Measurements from ENCODE around the gene CHRM2. TPM values are rescaled to one million over a fixed set of nuclear protein-coding genes. Genes with fewer than 3 reads are reported as not detected.

Gene CHRM2
- total and polyA plus RNA-seq, 2 experiments from 2014 or later: 0.21 to 0.35 TPM

GRCh38 chr7:136940917-136941316, 72.5 kb downstream of the CHRM2 start:
- no peak for TF ChIP-seq CREB1 (CRISPR knock-in tag; IDR thresholded peaks at IDR 0.05; ENCODE audit: low read depth)
- no peak for TF ChIP-seq STAT1 (IDR thresholded peaks at IDR 0.05; ENCODE audit: unreplicated experiment)
- no peak for TF ChIP-seq JUNB (IDR thresholded peaks at IDR 0.05; ENCODE audit: unreplicated experiment)
- TF ChIP-seq REST (IDR thresholded peaks at IDR 0.05; ENCODE audit: unreplicated experiment): no peak
- TF ChIP-seq EZH2 (IDR thresholded peaks at IDR 0.05; ENCODE audit: low read depth, unreplicated experiment): no peak
- no peak for TF ChIP-seq ZNF331 (CRISPR knock-in tag; IDR thresholded peaks at IDR 0.05; ENCODE audit: low read depth)
- TF ChIP-seq, protein P1, sequence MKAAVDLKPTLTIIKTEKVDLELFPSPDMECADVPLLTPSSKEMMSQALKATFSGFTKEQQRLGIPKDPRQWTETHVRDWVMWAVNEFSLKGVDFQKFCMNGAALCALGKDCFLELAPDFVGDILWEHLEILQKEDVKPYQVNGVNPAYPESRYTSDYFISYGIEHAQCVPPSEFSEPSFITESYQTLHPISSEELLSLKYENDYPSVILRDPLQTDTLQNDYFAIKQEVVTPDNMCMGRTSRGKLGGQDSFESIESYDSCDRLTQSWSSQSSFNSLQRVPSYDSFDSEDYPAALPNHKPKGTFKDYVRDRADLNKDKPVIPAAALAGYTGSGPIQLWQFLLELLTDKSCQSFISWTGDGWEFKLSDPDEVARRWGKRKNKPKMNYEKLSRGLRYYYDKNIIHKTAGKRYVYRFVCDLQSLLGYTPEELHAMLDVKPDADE (IDR thresholded peaks at IDR 0.05): no peak
- TF ChIP-seq POLR2AphosphoS5 (IDR thresholded peaks at IDR 0.05; ENCODE audit: low read depth): no peak
- TF ChIP-seq ZNF114 (CRISPR knock-in tag; IDR thresholded peaks at IDR 0.05): no peak
- no peak for TF ChIP-seq EZH2phosphoT487 (IDR thresholded peaks at IDR 0.05; ENCODE audit: unreplicated experiment)
- TF ChIP-seq NANOG (IDR thresholded peaks at IDR 0.05; ENCODE audit: borderline replicate concordance): no peak
- TF ChIP-seq, protein P2, sequence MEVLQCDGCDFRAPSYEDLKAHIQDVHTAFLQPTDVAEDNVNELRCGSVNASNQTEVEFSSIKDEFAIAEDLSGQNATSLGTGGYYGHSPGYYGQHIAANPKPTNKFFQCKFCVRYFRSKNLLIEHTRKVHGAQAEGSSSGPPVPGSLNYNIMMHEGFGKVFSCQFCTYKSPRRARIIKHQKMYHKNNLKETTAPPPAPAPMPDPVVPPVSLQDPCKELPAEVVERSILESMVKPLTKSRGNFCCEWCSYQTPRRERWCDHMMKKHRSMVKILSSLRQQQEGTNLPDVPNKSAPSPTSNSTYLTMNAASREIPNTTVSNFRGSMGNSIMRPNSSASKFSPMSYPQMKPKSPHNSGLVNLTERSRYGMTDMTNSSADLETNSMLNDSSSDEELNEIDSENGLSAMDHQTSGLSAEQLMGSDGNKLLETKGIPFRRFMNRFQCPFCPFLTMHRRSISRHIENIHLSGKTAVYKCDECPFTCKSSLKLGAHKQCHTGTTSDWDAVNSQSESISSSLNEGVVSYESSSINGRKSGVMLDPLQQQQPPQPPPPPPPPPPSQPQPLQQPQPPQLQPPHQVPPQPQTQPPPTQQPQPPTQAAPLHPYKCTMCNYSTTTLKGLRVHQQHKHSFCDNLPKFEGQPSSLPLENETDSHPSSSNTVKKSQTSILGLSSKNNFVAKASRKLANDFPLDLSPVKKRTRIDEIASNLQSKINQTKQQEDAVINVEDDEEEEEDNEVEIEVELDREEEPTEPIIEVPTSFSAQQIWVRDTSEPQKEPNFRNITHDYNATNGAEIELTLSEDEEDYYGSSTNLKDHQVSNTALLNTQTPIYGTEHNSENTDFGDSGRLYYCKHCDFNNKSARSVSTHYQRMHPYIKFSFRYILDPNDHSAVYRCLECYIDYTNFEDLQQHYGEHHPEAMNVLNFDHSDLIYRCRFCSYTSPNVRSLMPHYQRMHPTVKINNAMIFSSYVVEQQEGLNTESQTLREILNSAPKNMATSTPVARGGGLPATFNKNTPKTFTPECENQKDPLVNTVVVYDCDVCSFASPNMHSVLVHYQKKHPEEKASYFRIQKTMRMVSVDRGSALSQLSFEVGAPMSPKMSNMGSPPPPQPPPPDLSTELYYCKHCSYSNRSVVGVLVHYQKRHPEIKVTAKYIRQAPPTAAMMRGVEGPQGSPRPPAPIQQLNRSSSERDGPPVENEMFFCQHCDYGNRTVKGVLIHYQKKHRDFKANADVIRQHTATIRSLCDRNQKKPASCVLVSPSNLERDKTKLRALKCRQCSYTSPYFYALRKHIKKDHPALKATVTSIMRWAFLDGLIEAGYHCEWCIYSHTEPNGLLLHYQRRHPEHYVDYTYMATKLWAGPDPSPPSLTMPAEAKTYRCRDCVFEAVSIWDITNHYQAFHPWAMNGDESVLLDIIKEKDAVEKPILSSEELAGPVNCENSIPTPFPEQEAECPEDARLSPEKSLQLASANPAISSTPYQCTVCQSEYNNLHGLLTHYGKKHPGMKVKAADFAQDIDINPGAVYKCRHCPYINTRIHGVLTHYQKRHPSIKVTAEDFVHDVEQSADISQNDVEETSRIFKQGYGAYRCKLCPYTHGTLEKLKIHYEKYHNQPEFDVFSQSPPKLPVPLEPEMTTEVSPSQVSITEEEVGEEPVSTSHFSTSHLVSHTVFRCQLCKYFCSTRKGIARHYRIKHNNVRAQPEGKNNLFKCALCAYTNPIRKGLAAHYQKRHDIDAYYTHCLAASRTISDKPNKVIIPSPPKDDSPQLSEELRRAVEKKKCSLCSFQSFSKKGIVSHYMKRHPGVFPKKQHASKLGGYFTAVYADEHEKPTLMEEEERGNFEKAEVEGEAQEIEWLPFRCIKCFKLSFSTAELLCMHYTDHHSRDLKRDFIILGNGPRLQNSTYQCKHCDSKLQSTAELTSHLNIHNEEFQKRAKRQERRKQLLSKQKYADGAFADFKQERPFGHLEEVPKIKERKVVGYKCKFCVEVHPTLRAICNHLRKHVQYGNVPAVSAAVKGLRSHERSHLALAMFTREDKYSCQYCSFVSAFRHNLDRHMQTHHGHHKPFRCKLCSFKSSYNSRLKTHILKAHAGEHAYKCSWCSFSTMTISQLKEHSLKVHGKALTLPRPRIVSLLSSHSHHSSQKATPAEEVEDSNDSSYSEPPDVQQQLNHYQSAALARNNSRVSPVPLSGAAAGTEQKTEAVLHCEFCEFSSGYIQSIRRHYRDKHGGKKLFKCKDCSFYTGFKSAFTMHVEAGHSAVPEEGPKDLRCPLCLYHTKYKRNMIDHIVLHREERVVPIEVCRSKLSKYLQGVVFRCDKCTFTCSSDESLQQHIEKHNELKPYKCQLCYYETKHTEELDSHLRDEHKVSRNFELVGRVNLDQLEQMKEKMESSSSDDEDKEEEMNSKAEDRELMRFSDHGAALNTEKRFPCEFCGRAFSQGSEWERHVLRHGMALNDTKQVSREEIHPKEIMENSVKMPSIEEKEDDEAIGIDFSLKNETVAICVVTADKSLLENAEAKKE (CRISPR knock-in tag; IDR thresholded peaks at IDR 0.05): no peak
- TF ChIP-seq CTCF (conservative IDR thresholded peaks at IDR 0.05; ENCODE audit: low read depth in 2 of 2): no peak
- Histone ChIP-seq H3K27me3 (ENCODE audit: insufficient read depth) (no peaks in the 10 kb centered on the region), H3K4me3 (no peak overlapping the region), H3F3A (replicated peaks; ENCODE audit: low read depth) (no peaks in the 10 kb centered on the region), H3K4me1 (ENCODE audit: insufficient read depth) (no peaks in the 10 kb centered on the region), H2AFZ (no peak overlapping the region), H3K9me2 (ENCODE audit: insufficient read depth) (no peaks in the 10 kb centered on the region), H3K79me2 (replicated peaks; ENCODE audit: insufficient read depth) (no peaks in the 10 kb centered on the region), H3K4me2 (no peak overlapping the region), H4K20me1 (replicated peaks; ENCODE audit: insufficient read depth) (no peaks in the 10 kb centered on the region), H3K36me3 (ENCODE audit: insufficient read depth) (no peaks in the 10 kb centered on the region), H3K27ac (ENCODE audit: low read depth) (no peak overlapping the region)
- ATAC-seq (no peak), DNase-seq (ENCODE audit: low spot score) (no peak)
- Mint-ChIP-seq H3K4me3 (no peak overlapping the region), H3K27me3 (ENCODE audit: insufficient read depth, low read depth, poor library complexity) (peaks cover 5% of the 10 kb centered on the region), H3K27ac (no peak overlapping the region), H3K36me3 (ENCODE audit: low read depth) (no peaks in the 10 kb centered on the region), H3K4me1 (peaks cover 9% of the 10 kb centered on the region), H3K9me3 (no peaks in the 10 kb centered on the region)
